GM23338 (cell line): ENCODE data around the gene KIRREL3. TPM values are rescaled to one million over a fixed set of nuclear protein-coding genes. Genes with fewer than 3 reads are reported as not detected.

Source experiments
- ATAC-seq: fragments of 200-7000 bp; cut with Tn5 transposase; 3 replicates; pipeline ENCODE4 v1.9.1; 2020
- DNase-seq: peaks from one replicate; pipeline ENCODE4 v3.0.0-alpha.2; 2015; ENCODE audit warnings: low spot score
- H2AFZ ChIP-seq: fragments of 200-600 bp; sonication (generic); 2 replicates; pipeline ENCODE4 v1.8.0; 2016; ENCODE audit warnings: antibody characterized with exemption, mild to moderate bottlenecking, moderate library complexity
- H3F3A ChIP-seq: fragments of 200-600 bp; sonication (generic); replicated peaks from 2 replicates; pipeline ENCODE4 v1.8.0; 2017; ENCODE audit warnings: antibody characterized with exemption, mixed run types, low read depth
- H3K27ac ChIP-seq: fragments of 200-600 bp; sonication (generic); 2 replicates; pipeline ENCODE4 v1.6.1; 2016; ENCODE audit warnings: low read depth
- H3K27me3 ChIP-seq: fragments of 200-600 bp; sonication (generic); 2 replicates; pipeline ENCODE4 v1.8.0; 2016; ENCODE audit warnings: mild to moderate bottlenecking, mixed run types, moderate library complexity; ENCODE audit not compliant: insufficient read depth
- H3K36me3 ChIP-seq: fragments of 200-600 bp; sonication (generic); 2 replicates; pipeline ENCODE4 v1.8.0; 2016; ENCODE audit warnings: mild to moderate bottlenecking; ENCODE audit not compliant: insufficient read depth
- H3K4me1 ChIP-seq: fragments of 200-600 bp; sonication (generic); 2 replicates; pipeline ENCODE4 v1.8.0; 2016; ENCODE audit warnings: mild to moderate bottlenecking, moderate library complexity; ENCODE audit not compliant: insufficient read depth
- H3K4me2 ChIP-seq: fragments of 200-600 bp; sonication (generic); 2 replicates; pipeline ENCODE4 v1.7.1; 2017; ENCODE audit warnings: mixed run types
- H3K4me3 ChIP-seq: fragments of 200-600 bp; sonication (generic); 2 replicates; pipeline ENCODE4 v1.6.1; 2016; ENCODE audit warnings: mixed run types
- H3K79me2 ChIP-seq: fragments of 200-600 bp; sonication (generic); replicated peaks from 2 replicates; pipeline ENCODE4 v1.8.0; 2017; ENCODE audit warnings: mild to moderate bottlenecking; ENCODE audit not compliant: insufficient read depth
- H3K9me2 ChIP-seq: fragments of 200-600 bp; sonication (generic); 2 replicates; pipeline ENCODE4 v1.8.0; 2017; ENCODE audit not compliant: insufficient read depth
- H4K20me1 ChIP-seq: fragments of 200-600 bp; sonication (generic); replicated peaks from 2 replicates; pipeline ENCODE4 v1.8.0; 2017; ENCODE audit warnings: mild to moderate bottlenecking; ENCODE audit not compliant: insufficient read depth
- H3K27ac Mint-ChIP-seq: 2 replicates; pipeline ENCODE4 v1.8.0; 2020; ENCODE audit warnings: inconsistent platforms, mild to moderate bottlenecking, moderate library complexity, mixed read lengths
- H3K27me3 Mint-ChIP-seq: 3 replicates; pipeline ENCODE4 v1.8.0; 2022; ENCODE audit warnings: low read depth, mild to moderate bottlenecking, moderate library complexity, mixed read lengths, inconsistent platforms; ENCODE audit not compliant: insufficient read depth, poor library complexity
- H3K36me3 Mint-ChIP-seq: 3 replicates; pipeline ENCODE4 v1.8.0; 2021; ENCODE audit warnings: low read depth, mild to moderate bottlenecking, inconsistent platforms, moderate library complexity, mixed read lengths
- H3K4me1 Mint-ChIP-seq: 3 replicates; pipeline ENCODE4 v1.8.0; 2020; ENCODE audit warnings: mild to moderate bottlenecking, inconsistent platforms, mixed read lengths
- H3K4me3 Mint-ChIP-seq: 3 replicates; pipeline ENCODE4 v1.8.0; 2021; ENCODE audit warnings: moderate library complexity, mild to moderate bottlenecking, inconsistent platforms, mixed read lengths
- H3K9me3 Mint-ChIP-seq: 3 replicates; pipeline ENCODE4 v1.8.0; 2020; ENCODE audit warnings: moderate library complexity, mild to moderate bottlenecking, inconsistent platforms, mixed read lengths
- EZH2 ChIP-seq: fragments of 200-600 bp; sonication (generic); IDR thresholded peaks from one replicate; pipeline ENCODE4 v1.8.0; 2017; ENCODE audit warnings: antibody characterized with exemption, mild to moderate bottlenecking, low read depth; ENCODE audit not compliant: unreplicated experiment
- NANOG ChIP-seq: IDR thresholded peaks from 2 replicates; pipeline ENCODE4 v1.6.1; 2016; ENCODE audit warnings: antibody characterized with exemption, borderline replicate concordance
- POLR2AphosphoS5 ChIP-seq: IDR thresholded peaks from 2 replicates; pipeline ENCODE4 v1.6.1; 2016; ENCODE audit warnings: antibody characterized with exemption, low read depth
- STAT1 ChIP-seq: IDR thresholded peaks from one replicate; pipeline ENCODE4 v1.6.1; 2016; ENCODE audit warnings: antibody characterized with exemption; ENCODE audit not compliant: unreplicated experiment
- ZNF114 ChIP-seq: fragments of 250-450 bp; sonication (Bioruptor Pico); IDR thresholded peaks from 2 replicates; pipeline ENCODE4 v1.5.0; 2020; ENCODE audit warnings: mild to moderate bottlenecking, moderate library complexity
- ZNF331 ChIP-seq: fragments of 250-450 bp; sonication (Bioruptor Pico); IDR thresholded peaks from 2 replicates; pipeline ENCODE4 v1.5.0; 2020; ENCODE audit warnings: low read depth, mild to moderate bottlenecking, moderate library complexity
- polyA plus RNA-seq: library from polyadenylated mRNA; unstranded; fragments of >200 nt; fragmentation: Nextera tagmentation; extraction: Ambion mirVana; gene quantifications from 2 replicates; pipeline ENCODE4 v1.2.1, GENCODE V29; 2016
- total RNA-seq: library from RNA; depleted of rRNA; stranded (reverse); fragments of >200 nt; shearing (Covaris generic); gene quantifications from 2 replicates; pipeline ENCODE4 v1.2.3, GENCODE V29; 2014
- TF ChIP-seq, protein P1 (sequence below): IDR thresholded peaks from 2 replicates; pipeline ENCODE4 v1.6.1; 2016; ENCODE audit warnings: antibody characterized with exemption
- TF ChIP-seq, protein P2 (sequence below): IDR thresholded peaks from one replicate; pipeline ENCODE4 v1.6.1; 2018; ENCODE audit warnings: antibody characterized with exemption; ENCODE audit not compliant: unreplicated experiment
- TF ChIP-seq, protein P3 (sequence below): fragments of 250-450 bp; sonication (Bioruptor Pico); IDR thresholded peaks from 2 replicates; pipeline ENCODE4 v1.5.0; 2020; ENCODE audit warnings: mild to moderate bottlenecking, moderate library complexity
- TF ChIP-seq, protein P4 (sequence below), 2 experiments: fragments of 200-600 bp in 1 of 2; sonication (generic) in 1 of 2; conservative IDR thresholded peaks; 2 replicates each; pipeline versions ENCODE4 v1.5.1 to v1.6.1; 2016 to 2017; ENCODE audit warnings: antibody characterized with exemption in 2 of 2, low read depth in 2 of 2, mild to moderate bottlenecking in 2 of 2, moderate library complexity in 1 of 2

Gene KIRREL3
- total and polyA plus RNA-seq, 2 experiments from 2014 or later = 0.13 to 1.5 TPM

DNA sequence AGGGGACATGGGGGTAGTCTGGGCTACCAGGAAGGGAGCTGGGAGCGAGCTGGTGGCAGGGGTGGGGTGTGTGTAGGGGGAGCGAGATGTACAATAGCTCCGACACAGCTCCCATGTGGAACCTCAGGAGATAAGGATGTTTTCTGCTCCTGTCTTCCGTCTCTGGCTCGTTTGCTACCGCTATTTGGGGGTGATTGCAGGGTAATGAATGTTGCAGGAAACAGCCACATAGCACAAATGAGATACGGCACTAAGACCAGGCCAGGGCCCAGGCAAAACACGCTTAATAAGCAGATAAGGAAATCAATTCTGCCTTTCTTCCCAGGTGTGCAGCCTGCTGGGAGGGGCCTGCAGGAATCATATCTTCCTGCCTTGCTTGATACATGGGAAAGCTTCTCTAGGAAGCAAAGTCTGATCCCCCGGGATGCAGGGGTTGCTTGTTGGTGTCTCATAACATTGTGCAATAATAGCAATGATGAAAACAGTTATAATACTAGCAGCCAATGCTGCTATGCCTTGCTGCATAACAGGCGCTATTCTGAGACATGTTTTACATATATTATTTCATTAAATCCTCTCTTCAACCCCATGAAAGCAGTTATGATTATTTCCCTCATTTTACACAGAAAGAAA is 486.4 kb downstream of the KIRREL3 start (continued):
- TF ChIP-seq, protein P1, sequence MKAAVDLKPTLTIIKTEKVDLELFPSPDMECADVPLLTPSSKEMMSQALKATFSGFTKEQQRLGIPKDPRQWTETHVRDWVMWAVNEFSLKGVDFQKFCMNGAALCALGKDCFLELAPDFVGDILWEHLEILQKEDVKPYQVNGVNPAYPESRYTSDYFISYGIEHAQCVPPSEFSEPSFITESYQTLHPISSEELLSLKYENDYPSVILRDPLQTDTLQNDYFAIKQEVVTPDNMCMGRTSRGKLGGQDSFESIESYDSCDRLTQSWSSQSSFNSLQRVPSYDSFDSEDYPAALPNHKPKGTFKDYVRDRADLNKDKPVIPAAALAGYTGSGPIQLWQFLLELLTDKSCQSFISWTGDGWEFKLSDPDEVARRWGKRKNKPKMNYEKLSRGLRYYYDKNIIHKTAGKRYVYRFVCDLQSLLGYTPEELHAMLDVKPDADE = no peak
- TF ChIP-seq POLR2AphosphoS5 = no peak

DNA sequence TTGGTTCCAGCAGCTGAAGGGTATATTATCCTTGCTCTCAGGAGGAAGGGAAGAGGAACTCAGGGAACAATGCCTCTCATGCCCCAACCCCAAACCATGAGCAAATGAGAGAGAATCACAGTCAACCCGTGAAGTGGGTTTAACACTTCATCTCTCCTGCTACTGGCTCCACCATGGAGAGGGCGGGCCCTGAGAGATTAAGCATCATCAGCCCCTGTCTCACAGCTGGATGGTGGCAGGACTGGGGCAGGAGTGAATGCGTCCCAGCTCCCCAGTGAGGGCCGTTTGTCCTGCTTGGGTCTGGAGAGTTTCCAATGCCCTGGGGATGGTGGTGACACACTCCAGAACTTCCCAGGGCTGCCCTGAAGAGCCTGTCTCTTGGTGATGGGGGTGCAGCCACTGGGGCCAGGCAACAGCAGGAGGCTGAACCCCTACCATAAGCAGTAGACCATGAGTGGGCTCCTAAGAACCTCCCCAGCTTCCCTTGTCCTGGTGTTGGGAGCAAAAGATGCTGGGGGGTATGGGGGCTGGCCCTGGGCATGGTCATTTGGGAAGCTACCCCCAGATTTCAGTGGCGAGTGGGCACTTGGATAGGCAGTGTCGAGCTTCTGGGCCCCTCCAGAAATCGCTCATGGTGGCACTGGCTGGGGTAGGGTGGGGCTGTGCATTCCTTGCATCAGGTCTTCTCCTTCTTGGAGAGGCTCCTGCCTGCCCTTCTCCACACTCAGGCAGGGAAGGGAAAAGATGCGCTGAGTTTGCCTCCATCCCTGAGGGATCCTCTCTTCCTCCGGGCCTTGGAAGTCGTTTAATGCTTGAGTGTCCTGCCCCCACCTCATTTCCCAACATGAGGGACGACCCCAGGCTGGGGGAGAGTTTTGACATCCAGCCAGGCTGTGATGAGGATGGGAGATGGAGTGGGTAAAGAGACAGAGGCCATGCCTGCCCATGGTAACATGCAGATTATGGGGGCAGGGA is 487.5 kb downstream of the KIRREL3 start:
- ATAC-seq = no peak
- Mint-ChIP-seq H3K4me3 (no peak overlapping the region), H3K4me1 (peaks cover 1% of the 10 kb centered on the region; the same call in 2 of the 3 replicates), H3K27ac (no peak overlapping the region), H3K27me3 (peaks cover 6% of the 10 kb centered on the region), H3K9me3 (no peaks in the 10 kb centered on the region), H3K36me3 (no peaks in the 10 kb centered on the region)
- Histone ChIP-seq H3K4me1 (no peaks in the 10 kb centered on the region), H4K20me1 (no peaks in the 10 kb centered on the region), H3K36me3 (no peaks in the 10 kb centered on the region), H3K9me2 (no peaks in the 10 kb centered on the region), H3K79me2 (no peaks in the 10 kb centered on the region), H3K4me2 (no peak overlapping the region), H2AFZ (no peak overlapping the region), H3K4me3 (no peak overlapping the region), H3K27me3 (no peaks in the 10 kb centered on the region), H3F3A (no peaks in the 10 kb centered on the region), H3K27ac (no peak overlapping the region)
- no peak for DNase-seq
- TF ChIP-seq POLR2AphosphoS5 = no peak
- TF ChIP-seq, protein P2, sequence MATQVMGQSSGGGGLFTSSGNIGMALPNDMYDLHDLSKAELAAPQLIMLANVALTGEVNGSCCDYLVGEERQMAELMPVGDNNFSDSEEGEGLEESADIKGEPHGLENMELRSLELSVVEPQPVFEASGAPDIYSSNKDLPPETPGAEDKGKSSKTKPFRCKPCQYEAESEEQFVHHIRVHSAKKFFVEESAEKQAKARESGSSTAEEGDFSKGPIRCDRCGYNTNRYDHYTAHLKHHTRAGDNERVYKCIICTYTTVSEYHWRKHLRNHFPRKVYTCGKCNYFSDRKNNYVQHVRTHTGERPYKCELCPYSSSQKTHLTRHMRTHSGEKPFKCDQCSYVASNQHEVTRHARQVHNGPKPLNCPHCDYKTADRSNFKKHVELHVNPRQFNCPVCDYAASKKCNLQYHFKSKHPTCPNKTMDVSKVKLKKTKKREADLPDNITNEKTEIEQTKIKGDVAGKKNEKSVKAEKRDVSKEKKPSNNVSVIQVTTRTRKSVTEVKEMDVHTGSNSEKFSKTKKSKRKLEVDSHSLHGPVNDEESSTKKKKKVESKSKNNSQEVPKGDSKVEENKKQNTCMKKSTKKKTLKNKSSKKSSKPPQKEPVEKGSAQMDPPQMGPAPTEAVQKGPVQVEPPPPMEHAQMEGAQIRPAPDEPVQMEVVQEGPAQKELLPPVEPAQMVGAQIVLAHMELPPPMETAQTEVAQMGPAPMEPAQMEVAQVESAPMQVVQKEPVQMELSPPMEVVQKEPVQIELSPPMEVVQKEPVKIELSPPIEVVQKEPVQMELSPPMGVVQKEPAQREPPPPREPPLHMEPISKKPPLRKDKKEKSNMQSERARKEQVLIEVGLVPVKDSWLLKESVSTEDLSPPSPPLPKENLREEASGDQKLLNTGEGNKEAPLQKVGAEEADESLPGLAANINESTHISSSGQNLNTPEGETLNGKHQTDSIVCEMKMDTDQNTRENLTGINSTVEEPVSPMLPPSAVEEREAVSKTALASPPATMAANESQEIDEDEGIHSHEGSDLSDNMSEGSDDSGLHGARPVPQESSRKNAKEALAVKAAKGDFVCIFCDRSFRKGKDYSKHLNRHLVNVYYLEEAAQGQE = no peak
- TF ChIP-seq, protein P3, sequence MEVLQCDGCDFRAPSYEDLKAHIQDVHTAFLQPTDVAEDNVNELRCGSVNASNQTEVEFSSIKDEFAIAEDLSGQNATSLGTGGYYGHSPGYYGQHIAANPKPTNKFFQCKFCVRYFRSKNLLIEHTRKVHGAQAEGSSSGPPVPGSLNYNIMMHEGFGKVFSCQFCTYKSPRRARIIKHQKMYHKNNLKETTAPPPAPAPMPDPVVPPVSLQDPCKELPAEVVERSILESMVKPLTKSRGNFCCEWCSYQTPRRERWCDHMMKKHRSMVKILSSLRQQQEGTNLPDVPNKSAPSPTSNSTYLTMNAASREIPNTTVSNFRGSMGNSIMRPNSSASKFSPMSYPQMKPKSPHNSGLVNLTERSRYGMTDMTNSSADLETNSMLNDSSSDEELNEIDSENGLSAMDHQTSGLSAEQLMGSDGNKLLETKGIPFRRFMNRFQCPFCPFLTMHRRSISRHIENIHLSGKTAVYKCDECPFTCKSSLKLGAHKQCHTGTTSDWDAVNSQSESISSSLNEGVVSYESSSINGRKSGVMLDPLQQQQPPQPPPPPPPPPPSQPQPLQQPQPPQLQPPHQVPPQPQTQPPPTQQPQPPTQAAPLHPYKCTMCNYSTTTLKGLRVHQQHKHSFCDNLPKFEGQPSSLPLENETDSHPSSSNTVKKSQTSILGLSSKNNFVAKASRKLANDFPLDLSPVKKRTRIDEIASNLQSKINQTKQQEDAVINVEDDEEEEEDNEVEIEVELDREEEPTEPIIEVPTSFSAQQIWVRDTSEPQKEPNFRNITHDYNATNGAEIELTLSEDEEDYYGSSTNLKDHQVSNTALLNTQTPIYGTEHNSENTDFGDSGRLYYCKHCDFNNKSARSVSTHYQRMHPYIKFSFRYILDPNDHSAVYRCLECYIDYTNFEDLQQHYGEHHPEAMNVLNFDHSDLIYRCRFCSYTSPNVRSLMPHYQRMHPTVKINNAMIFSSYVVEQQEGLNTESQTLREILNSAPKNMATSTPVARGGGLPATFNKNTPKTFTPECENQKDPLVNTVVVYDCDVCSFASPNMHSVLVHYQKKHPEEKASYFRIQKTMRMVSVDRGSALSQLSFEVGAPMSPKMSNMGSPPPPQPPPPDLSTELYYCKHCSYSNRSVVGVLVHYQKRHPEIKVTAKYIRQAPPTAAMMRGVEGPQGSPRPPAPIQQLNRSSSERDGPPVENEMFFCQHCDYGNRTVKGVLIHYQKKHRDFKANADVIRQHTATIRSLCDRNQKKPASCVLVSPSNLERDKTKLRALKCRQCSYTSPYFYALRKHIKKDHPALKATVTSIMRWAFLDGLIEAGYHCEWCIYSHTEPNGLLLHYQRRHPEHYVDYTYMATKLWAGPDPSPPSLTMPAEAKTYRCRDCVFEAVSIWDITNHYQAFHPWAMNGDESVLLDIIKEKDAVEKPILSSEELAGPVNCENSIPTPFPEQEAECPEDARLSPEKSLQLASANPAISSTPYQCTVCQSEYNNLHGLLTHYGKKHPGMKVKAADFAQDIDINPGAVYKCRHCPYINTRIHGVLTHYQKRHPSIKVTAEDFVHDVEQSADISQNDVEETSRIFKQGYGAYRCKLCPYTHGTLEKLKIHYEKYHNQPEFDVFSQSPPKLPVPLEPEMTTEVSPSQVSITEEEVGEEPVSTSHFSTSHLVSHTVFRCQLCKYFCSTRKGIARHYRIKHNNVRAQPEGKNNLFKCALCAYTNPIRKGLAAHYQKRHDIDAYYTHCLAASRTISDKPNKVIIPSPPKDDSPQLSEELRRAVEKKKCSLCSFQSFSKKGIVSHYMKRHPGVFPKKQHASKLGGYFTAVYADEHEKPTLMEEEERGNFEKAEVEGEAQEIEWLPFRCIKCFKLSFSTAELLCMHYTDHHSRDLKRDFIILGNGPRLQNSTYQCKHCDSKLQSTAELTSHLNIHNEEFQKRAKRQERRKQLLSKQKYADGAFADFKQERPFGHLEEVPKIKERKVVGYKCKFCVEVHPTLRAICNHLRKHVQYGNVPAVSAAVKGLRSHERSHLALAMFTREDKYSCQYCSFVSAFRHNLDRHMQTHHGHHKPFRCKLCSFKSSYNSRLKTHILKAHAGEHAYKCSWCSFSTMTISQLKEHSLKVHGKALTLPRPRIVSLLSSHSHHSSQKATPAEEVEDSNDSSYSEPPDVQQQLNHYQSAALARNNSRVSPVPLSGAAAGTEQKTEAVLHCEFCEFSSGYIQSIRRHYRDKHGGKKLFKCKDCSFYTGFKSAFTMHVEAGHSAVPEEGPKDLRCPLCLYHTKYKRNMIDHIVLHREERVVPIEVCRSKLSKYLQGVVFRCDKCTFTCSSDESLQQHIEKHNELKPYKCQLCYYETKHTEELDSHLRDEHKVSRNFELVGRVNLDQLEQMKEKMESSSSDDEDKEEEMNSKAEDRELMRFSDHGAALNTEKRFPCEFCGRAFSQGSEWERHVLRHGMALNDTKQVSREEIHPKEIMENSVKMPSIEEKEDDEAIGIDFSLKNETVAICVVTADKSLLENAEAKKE = no peak
- TF ChIP-seq STAT1 = no peak
- TF ChIP-seq ZNF331 = no peak
- TF ChIP-seq, protein P4, sequence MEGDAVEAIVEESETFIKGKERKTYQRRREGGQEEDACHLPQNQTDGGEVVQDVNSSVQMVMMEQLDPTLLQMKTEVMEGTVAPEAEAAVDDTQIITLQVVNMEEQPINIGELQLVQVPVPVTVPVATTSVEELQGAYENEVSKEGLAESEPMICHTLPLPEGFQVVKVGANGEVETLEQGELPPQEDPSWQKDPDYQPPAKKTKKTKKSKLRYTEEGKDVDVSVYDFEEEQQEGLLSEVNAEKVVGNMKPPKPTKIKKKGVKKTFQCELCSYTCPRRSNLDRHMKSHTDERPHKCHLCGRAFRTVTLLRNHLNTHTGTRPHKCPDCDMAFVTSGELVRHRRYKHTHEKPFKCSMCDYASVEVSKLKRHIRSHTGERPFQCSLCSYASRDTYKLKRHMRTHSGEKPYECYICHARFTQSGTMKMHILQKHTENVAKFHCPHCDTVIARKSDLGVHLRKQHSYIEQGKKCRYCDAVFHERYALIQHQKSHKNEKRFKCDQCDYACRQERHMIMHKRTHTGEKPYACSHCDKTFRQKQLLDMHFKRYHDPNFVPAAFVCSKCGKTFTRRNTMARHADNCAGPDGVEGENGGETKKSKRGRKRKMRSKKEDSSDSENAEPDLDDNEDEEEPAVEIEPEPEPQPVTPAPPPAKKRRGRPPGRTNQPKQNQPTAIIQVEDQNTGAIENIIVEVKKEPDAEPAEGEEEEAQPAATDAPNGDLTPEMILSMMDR (conservative IDR thresholded peaks at IDR 0.05; ENCODE audit: low read depth in 2 of 2) = no peak
- TF ChIP-seq NANOG = no peak
- no peak for TF ChIP-seq ZNF114
- no peak for TF ChIP-seq EZH2
